ENCODE data around the gene CCDC157.
A peak's percentile ranks its signal among the peaks of the same experiment; 100 is the strongest.

Gene CCDC157

DNA sequence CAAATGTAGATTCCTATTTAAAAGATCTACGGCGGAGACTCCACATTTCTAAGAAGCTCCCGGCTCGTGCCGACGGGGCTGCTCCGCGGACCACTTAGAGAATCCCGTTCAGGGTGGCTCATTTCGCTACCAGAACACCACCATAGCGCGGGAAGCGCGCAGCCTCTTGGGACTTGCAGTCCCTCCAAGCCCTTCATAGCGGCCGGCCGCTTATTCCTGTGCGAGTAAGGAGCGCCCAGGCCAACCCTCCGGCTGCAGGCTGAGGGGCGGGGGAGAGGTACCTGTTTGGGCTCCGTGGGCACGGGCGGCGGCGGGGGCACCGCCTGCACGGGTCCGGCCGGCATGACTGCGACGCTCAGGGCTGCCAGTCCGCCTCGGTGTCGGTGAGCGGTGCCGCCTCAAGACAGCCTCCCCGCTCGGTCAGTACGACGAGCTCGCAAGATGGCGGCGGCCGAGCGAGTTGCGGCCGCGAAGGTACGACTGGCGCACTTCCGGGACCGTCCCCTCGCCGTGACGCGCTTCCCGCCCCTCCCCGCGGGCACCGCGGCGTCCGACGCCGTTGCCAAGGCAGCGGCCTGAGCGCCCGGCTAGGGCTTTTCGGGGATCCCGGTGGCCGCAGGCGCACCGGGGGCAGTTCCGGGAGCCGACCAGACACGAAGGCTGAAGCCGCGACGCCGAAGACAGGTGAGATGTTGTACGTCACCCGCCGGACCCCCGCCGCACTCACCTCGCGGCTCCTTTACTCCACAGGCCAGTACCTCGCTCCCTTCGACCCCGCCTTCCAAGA is at the start of gene CCDC157, which contains the start of gene SF3A1:
TSS of gene CCDC157 (plus strand) at position 559 of the 787 bp plus-strand sequence. CDS start 8,994 bp downstream, outside the sequence.
TSS of gene SF3A1 (minus strand) at position 446 of the 787 bp plus-strand sequence. CDS start at position 344, 102 bp downstream.
- Histone ChIP-seq H3K4me1 (ENCODE audit: control insufficient read depth, insufficient read depth, low read length) (peaks cover 4% of the 10 kb centered on the region), H3K36me3 (ENCODE audit: control insufficient read depth, insufficient read depth, low read length) (peaks cover 12% of the 10 kb centered on the region), H3K27me3 (ENCODE audit: control insufficient read depth, insufficient read depth, low read length) (no peaks in the 10 kb centered on the region), H3K9me3 (ENCODE audit: control insufficient read depth, insufficient read depth, low read length) (no peaks in the 10 kb centered on the region), H3K9ac (ENCODE audit: low read depth, low read length) (peak within 1 kb of the TSS; percentile 94), H3K4me3 (ENCODE audit: low read depth, low read length) (peak within 1 kb of the TSS; percentile 93)

GRCh38 chr22:30307041-30307574 is 49.7 kb upstream of the CCDC157 start:
- no peaks in the 10 kb centered on the region for H3K36me3 ChIP-seq (ENCODE audit: control insufficient read depth, insufficient read depth, low read length)
- no peak overlapping the region for H3K4me3 ChIP-seq (ENCODE audit: low read depth, low read length)
- peaks cover 3% of the 10 kb centered on the region for H3K4me1 ChIP-seq (ENCODE audit: control insufficient read depth, insufficient read depth, low read length)
- no peaks in the 10 kb centered on the region for H3K27me3 ChIP-seq (ENCODE audit: control insufficient read depth, insufficient read depth, low read length)
- H3K9me3 ChIP-seq (ENCODE audit: control insufficient read depth, insufficient read depth, low read length): no peaks in the 10 kb centered on the region
- H3K9ac ChIP-seq (ENCODE audit: low read depth, low read length): no peak overlapping the region

DNA sequence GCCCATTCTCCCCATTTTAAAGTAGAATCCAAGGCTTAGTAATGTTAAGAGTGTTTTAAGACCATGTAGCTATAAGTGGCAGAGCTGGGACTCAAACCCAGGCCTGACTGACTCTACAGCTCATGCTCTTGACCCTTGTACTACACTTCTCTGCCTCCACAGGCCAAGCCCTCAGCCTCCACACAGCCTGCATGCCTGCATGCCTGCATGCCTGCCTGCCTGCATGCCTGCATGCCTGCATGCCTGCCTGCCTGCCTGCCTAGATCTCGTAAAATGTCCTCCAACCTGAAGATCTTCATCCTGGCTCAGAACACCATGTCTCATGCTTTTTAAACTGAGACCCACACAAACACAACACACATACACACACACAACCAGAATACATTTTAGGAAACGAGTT is 48.7 kb upstream of the CCDC157 start:
- H3K4me1 ChIP-seq (ENCODE audit: control insufficient read depth, insufficient read depth, low read length): peaks cover 3% of the 10 kb centered on the region

DNA sequence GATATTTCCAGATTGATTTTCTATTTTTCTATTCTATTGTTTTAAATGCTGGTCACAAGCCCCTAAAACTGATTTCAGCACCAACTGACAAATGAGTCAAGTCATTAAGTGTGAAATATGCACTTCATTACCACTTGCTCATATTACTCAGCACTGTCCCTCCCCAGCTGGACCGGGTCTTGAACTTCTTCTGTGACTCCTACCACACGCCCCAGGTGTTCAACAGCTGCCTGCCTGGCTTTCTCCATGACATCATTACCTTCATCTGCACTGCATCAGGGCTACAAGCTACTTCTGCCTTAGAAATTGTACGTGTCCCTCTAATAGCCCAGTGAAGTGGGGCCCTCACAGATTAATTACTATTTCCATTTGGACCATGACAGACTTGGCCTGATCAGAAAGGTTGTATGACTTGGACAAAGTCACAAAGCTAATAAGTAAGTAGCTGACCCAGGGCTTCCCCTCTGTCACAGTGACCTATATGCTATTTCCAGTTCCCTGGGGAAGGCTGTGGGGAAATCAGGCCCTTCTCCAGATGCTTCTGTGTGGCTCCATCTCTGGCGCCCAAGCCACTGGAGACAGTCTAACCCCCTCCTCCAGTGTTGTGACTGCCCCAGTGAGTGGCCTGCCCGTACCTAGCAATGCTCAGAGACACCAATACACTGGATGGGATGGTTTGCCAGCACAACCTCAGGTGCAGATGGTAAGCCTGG is 48.1 kb upstream of the CCDC157 start:
- Histone ChIP-seq H3K36me3 (ENCODE audit: control insufficient read depth, insufficient read depth, low read length) (no peaks in the 10 kb centered on the region), H3K27me3 (ENCODE audit: control insufficient read depth, insufficient read depth, low read length) (no peaks in the 10 kb centered on the region), H3K4me1 (ENCODE audit: control insufficient read depth, insufficient read depth, low read length) (peaks cover 3% of the 10 kb centered on the region), H3K9ac (ENCODE audit: low read depth, low read length) (no peak overlapping the region), H3K9me3 (ENCODE audit: control insufficient read depth, insufficient read depth, low read length) (no peaks in the 10 kb centered on the region), H3K4me3 (ENCODE audit: low read depth, low read length) (no peak overlapping the region)

More for the DNA sequence above, 48.7 kb upstream of the CCDC157 start:
- Histone ChIP-seq H3K9me3 (ENCODE audit: control insufficient read depth, insufficient read depth, low read length) (no peaks in the 10 kb centered on the region), H3K9ac (ENCODE audit: low read depth, low read length) (no peak overlapping the region), H3K4me3 (ENCODE audit: low read depth, low read length) (no peak overlapping the region), H3K27me3 (ENCODE audit: control insufficient read depth, insufficient read depth, low read length) (no peaks in the 10 kb centered on the region), H3K36me3 (ENCODE audit: control insufficient read depth, insufficient read depth, low read length) (no peaks in the 10 kb centered on the region)

- no peak overlapping the region for H3K4me3 ChIP-seq (ENCODE audit: low read depth, low read length)
- H3K4me1 ChIP-seq (ENCODE audit: control insufficient read depth, insufficient read depth, low read length): peaks cover 3% of the 10 kb centered on the region
- no peaks in the 10 kb centered on the region for H3K9me3 ChIP-seq (ENCODE audit: control insufficient read depth, insufficient read depth, low read length)
- no peaks in the 10 kb centered on the region for H3K27me3 ChIP-seq (ENCODE audit: control insufficient read depth, insufficient read depth, low read length)
- peak overlapping the region; percentile 16 for H3K9ac ChIP-seq (ENCODE audit: low read depth, low read length)
- H3K36me3 ChIP-seq (ENCODE audit: control insufficient read depth, insufficient read depth, low read length): no peaks in the 10 kb centered on the region
These were observed 46.7 kb upstream of the CCDC157 start for GRCh38 chr22:30309951-30310741.

DNA sequence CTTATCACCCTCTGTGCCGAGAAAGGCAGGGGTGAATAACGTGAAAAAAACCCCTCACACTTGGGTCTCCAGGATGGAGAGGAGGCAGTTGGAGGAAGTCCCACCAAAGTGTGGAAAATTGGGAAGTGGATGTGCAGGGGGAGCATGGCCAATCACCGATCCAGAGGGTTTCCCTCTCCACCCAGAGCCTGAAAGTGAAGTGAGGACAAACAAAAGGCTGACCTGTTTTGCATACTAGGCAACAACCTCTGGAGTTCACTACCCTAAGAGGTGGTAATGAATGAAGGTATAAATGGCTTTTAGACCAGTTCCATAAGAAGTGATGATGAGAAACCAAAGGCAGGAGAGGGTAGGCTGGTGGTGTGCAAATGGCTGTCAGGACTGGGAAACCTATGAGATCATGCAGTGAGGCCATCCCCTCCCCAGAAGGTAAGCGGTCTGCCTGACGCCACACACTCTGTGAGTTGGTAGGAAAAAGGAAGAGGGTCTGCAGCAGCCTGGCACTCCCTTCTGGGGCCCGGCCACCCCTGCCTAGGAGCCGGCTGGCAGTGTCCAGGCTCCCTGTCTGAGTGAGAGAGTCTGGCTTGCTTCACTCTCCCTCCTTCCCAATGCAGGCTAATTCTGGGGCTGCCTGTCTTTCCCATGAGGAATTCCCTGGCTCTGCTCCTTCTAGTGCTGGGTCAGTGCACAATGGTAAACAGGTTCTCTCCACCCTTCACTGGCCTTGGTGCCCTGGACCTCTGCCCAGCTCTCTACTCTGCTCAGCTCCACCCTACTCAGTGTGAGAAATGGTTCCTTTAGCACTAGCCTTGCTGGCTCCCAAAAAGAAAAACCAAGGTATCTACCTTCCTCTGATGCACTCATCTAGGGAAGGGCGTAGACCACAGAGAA is 45.7 kb upstream of the CCDC157 start:
- no peaks in the 10 kb centered on the region for H3K36me3 ChIP-seq (ENCODE audit: control insufficient read depth, insufficient read depth, low read length)
- no peak overlapping the region for H3K4me3 ChIP-seq (ENCODE audit: low read depth, low read length)
- peaks cover 3% of the 10 kb centered on the region for H3K4me1 ChIP-seq (ENCODE audit: control insufficient read depth, insufficient read depth, low read length)
- no peaks in the 10 kb centered on the region for H3K9me3 ChIP-seq (ENCODE audit: control insufficient read depth, insufficient read depth, low read length)
- H3K27me3 ChIP-seq (ENCODE audit: control insufficient read depth, insufficient read depth, low read length): no peaks in the 10 kb centered on the region
- H3K9ac ChIP-seq (ENCODE audit: low read depth, low read length): no peak overlapping the region

DNA sequence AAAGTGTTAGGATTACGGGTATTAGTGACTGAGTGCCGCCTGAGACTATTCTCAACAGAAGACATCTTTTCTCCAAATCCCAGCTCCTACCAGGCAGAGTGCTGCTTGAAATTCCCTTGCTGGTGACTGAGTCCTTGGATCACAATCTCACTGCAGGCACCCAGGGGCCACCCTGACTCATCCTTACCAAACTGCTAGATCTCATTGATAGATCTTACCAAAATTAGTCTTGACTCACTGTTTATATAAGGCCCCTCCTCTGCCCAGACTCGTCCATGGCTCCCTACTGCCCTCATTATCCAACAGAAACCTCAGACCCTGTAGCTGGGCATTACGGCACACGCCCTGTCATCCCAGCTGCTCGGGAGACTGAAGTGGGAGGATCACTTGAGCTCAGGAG is 44.8 kb upstream of the CCDC157 start:
- Histone ChIP-seq H3K9ac (ENCODE audit: low read depth, low read length) (no peak overlapping the region), H3K4me1 (ENCODE audit: control insufficient read depth, insufficient read depth, low read length) (peaks cover 3% of the 10 kb centered on the region), H3K27me3 (ENCODE audit: control insufficient read depth, insufficient read depth, low read length) (no peaks in the 10 kb centered on the region), H3K4me3 (ENCODE audit: low read depth, low read length) (no peak overlapping the region), H3K9me3 (ENCODE audit: control insufficient read depth, insufficient read depth, low read length) (no peaks in the 10 kb centered on the region), H3K36me3 (ENCODE audit: control insufficient read depth, insufficient read depth, low read length) (no peaks in the 10 kb centered on the region)

DNA sequence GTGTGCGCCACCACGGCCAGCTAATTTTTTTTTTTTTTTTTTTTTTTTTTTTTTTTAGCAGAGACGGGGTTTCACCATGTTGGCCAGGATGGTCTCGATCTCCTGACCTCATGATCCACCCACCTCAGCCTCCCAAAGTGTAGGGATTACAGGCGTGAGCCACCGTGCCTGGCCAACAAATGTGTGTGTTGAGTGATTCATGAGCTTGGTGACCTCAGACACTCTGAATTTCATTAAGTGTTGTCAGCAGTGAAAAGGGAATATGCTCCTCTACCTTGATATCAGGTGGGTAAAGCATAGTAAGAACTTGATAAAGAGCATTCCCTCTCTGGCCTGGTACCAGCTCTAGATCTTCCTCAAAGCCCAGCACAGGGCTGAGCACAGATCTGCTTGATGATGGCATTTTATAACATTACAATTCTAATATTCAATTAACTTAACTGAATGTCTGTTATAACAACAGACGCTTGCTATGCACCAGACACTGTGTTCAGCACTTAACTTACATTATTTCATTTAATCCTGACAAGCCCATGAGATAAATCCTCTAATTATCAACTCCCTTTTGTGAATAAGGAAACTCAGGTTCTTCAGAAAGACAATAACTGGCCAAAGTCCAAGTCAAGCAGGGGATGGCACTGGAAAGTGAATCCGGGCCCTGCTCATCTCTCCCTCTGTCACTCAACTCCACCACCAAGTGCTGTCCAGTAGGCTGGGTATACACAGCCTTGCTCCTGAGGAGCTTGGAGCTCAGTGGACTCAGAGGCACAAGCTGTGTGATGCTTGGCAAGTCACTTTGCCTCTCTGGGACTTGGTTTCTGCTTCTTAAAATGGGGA is 43.1 kb upstream of the CCDC157 start:
- H3K9ac ChIP-seq (ENCODE audit: low read depth, low read length): no peak overlapping the region

GRCh38 chr22:30314915-30315314 is 41.9 kb upstream of the CCDC157 start:
- Histone ChIP-seq H3K4me1 (ENCODE audit: control insufficient read depth, insufficient read depth, low read length) (peaks cover 3% of the 10 kb centered on the region), H3K27me3 (ENCODE audit: control insufficient read depth, insufficient read depth, low read length) (no peaks in the 10 kb centered on the region), H3K36me3 (ENCODE audit: control insufficient read depth, insufficient read depth, low read length) (no peaks in the 10 kb centered on the region), H3K9me3 (ENCODE audit: control insufficient read depth, insufficient read depth, low read length) (no peaks in the 10 kb centered on the region), H3K9ac (ENCODE audit: low read depth, low read length) (no peak overlapping the region), H3K4me3 (ENCODE audit: low read depth, low read length) (no peak overlapping the region)

More for the DNA sequence above, 43.1 kb upstream of the CCDC157 start:
- Histone ChIP-seq H3K36me3 (ENCODE audit: control insufficient read depth, insufficient read depth, low read length) (no peaks in the 10 kb centered on the region), H3K27me3 (ENCODE audit: control insufficient read depth, insufficient read depth, low read length) (no peaks in the 10 kb centered on the region), H3K4me3 (ENCODE audit: low read depth, low read length) (no peak overlapping the region), H3K4me1 (ENCODE audit: control insufficient read depth, insufficient read depth, low read length) (peaks cover 3% of the 10 kb centered on the region), H3K9me3 (ENCODE audit: control insufficient read depth, insufficient read depth, low read length) (no peaks in the 10 kb centered on the region)

DNA sequence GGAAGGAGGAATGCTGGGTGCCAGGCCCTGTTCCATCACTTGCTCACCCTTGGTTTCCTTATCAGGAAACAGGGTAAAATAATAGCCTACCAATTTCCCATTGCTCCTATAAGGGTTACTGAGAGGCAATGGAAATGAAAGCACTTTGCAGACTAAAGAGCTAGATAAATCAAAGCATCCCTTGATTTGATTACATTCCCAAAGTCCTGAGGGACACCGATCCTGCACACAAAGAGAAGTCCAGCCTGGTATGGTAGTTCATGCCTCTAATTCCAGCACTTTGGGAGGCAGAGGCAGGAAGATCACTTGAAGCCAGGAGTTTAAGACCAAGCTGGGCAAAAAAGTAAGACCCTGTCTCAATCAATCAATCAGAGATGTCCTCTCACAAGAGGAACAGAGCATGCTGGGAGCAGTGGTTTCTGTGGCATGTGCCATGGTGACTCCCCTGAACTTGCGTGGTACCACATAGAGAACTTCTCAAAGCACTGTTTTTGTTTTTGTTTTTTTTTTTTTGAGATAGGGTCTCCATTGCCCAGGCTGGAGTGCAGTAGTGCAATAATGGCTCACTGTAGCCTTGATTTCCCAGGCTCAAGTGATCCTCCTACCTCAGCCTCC is 40.7 kb upstream of the CCDC157 start:
- no peak overlapping the region for H3K4me3 ChIP-seq (ENCODE audit: low read depth, low read length)
- H3K36me3 ChIP-seq (ENCODE audit: control insufficient read depth, insufficient read depth, low read length): no peaks in the 10 kb centered on the region
- no peaks in the 10 kb centered on the region for H3K27me3 ChIP-seq (ENCODE audit: control insufficient read depth, insufficient read depth, low read length)
- H3K4me1 ChIP-seq (ENCODE audit: control insufficient read depth, insufficient read depth, low read length): no peaks in the 10 kb centered on the region
- H3K9ac ChIP-seq (ENCODE audit: low read depth, low read length): no peak overlapping the region
- H3K9me3 ChIP-seq (ENCODE audit: control insufficient read depth, insufficient read depth, low read length): no peaks in the 10 kb centered on the region

Measured in iPS-15b (cell line).